HEK293 (cell line): ENCODE results near the gene ANKRD28.

Experiments
- CTCF ChIA-PET: fragments of 350-600 bp; formaldehyde crosslinking; extraction: SDS; loops from one replicate; lab custom pipeline; 2021; ENCODE audit warnings: antibody characterized with exemption; lab: Yijun Ruan, JAX
- POLR2A ChIA-PET: fragments of 300-600 bp; formaldehyde crosslinking; extraction: SDS; loops from one replicate; lab custom pipeline; 2020; ENCODE audit warnings: antibody characterized with exemption, inconsistent platforms; lab: Yijun Ruan, JAX
- H3K27ac ChIP-seq: fragments of 200-500 bp; sonication (Bioruptor generic); 2 replicates; pipeline ENCODE4 v1.5.1; 2014; ENCODE audit warnings: low read depth, low read length, control low read depth, inconsistent platforms; ENCODE audit errors: extremely low read depth
- H3K36me3 ChIP-seq, 2 experiments: fragments of 200-500 bp in 1 of 2; sonication (Bioruptor generic) in 1 of 2; 1 replicate in 1 of 2; 2 replicates in 1 of 2; pipeline ENCODE4 v1.5.1; 2014 to 2017; ENCODE audit warnings: inconsistent platforms in 2 of 2, low read length in 2 of 2; ENCODE audit not compliant: control insufficient read depth in 2 of 2, insufficient read depth in 1 of 2
- H3K4me1 ChIP-seq: fragments of 200-500 bp; sonication (Bioruptor generic); 2 replicates; pipeline ENCODE4 v1.5.1; 2014; ENCODE audit warnings: mild to moderate bottlenecking, low read length, inconsistent platforms; ENCODE audit not compliant: control insufficient read depth, insufficient read depth
- H3K4me3 ChIP-seq: 2 replicates; pipeline ENCODE4 v1.5.1; 2011; ENCODE audit warnings: low read depth, mild to moderate bottlenecking, control low read depth, low read length, moderate library complexity
- H3K9me3 ChIP-seq: fragments of 200-500 bp; sonication (Bioruptor generic); 2 replicates; pipeline ENCODE4 v1.5.1; 2014; ENCODE audit warnings: low read depth, low read length, inconsistent platforms; ENCODE audit not compliant: control insufficient read depth, insufficient read depth
- CTCF ChIP-seq: fragments of 450-650 bp; formaldehyde crosslinking; IDR thresholded peaks from 2 replicates; pipeline ENCODE4 v1.5.1; 2016; ENCODE audit warnings: missing biosample characterization, missing genetic modification characterization
- EGR2 ChIP-seq: fragments of 450-650 bp; formaldehyde crosslinking; IDR thresholded peaks from 2 replicates; pipeline ENCODE4 v1.5.1; 2016; ENCODE audit warnings: low read depth, missing biosample characterization, missing genetic modification characterization
- PRDM6 ChIP-seq: fragments of 450-650 bp; formaldehyde crosslinking; IDR thresholded peaks from 2 replicates; pipeline ENCODE4 v1.5.1; 2017; ENCODE audit warnings: missing biosample characterization, missing genetic modification characterization
- SP3 ChIP-seq: fragments of 450-650 bp; formaldehyde crosslinking; IDR thresholded peaks from 2 replicates; pipeline ENCODE4 v1.5.1; 2016; ENCODE audit warnings: missing biosample characterization, missing genetic modification characterization
- ZBTB17 ChIP-seq: fragments of 450-650 bp; formaldehyde crosslinking; IDR thresholded peaks from 2 replicates; pipeline ENCODE4 v1.5.1; 2016; ENCODE audit warnings: missing biosample characterization, missing genetic modification characterization
- ZBTB48 ChIP-seq: fragments of 450-650 bp; formaldehyde crosslinking; IDR thresholded peaks from 2 replicates; pipeline ENCODE4 v1.5.1; 2016; ENCODE audit warnings: missing biosample characterization, missing genetic modification characterization
- ZFP37 ChIP-seq: fragments of 450-650 bp; formaldehyde crosslinking; IDR thresholded peaks from 2 replicates; pipeline ENCODE4 v1.5.1; 2016; ENCODE audit warnings: missing biosample characterization, missing genetic modification characterization
- ZNF18 ChIP-seq: fragments of 450-650 bp; formaldehyde crosslinking; IDR thresholded peaks from 2 replicates; pipeline ENCODE4 v1.5.1; 2016; ENCODE audit warnings: missing biosample characterization, missing genetic modification characterization
- ZNF426 ChIP-seq: fragments of 450-650 bp; formaldehyde crosslinking; IDR thresholded peaks from 2 replicates; pipeline ENCODE4 v1.5.1; 2017; ENCODE audit warnings: missing biosample characterization, missing genetic modification characterization, mild to moderate bottlenecking, inconsistent platforms, moderate library complexity
- ZNF560 ChIP-seq: fragments of 450-650 bp; formaldehyde crosslinking; IDR thresholded peaks from 2 replicates; pipeline ENCODE4 v1.5.1; 2017; ENCODE audit warnings: missing biosample characterization, missing genetic modification characterization, borderline replicate concordance
- ZNF571 ChIP-seq: fragments of 450-650 bp; formaldehyde crosslinking; IDR thresholded peaks from 2 replicates; pipeline ENCODE4 v1.5.0; 2017; ENCODE audit warnings: missing biosample characterization, missing genetic modification characterization
- ZNF600 ChIP-seq: fragments of 450-650 bp; formaldehyde crosslinking; IDR thresholded peaks from 2 replicates; pipeline ENCODE4 v1.5.1; 2016; ENCODE audit warnings: missing biosample characterization, missing genetic modification characterization
- ZNF660 ChIP-seq: fragments of 450-650 bp; IDR thresholded peaks from 2 replicates; pipeline ENCODE4 v1.5.1; 2018; ENCODE audit warnings: missing biosample characterization, mild to moderate bottlenecking, missing genetic modification characterization
- ZNF707 ChIP-seq: fragments of 450-650 bp; formaldehyde crosslinking; IDR thresholded peaks from 2 replicates; pipeline ENCODE4 v1.5.1; 2016; ENCODE audit warnings: missing biosample characterization, missing genetic modification characterization
- ZNF747 ChIP-seq: fragments of 450-650 bp; formaldehyde crosslinking; IDR thresholded peaks from 2 replicates; pipeline ENCODE4 v1.5.1; 2016; ENCODE audit warnings: missing biosample characterization, missing genetic modification characterization
- ZSCAN16 ChIP-seq: fragments of 450-650 bp; formaldehyde crosslinking; IDR thresholded peaks from 2 replicates; pipeline ENCODE4 v1.5.1; 2016; ENCODE audit warnings: missing biosample characterization, missing genetic modification characterization
- TF ChIP-seq, protein P1 (sequence below): fragments of 450-650 bp; IDR thresholded peaks from 2 replicates; pipeline ENCODE4 v1.5.1; 2018; ENCODE audit warnings: missing biosample characterization, missing genetic modification characterization
- TF ChIP-seq, protein P2 (sequence below): fragments of 450-650 bp; formaldehyde crosslinking; IDR thresholded peaks from 2 replicates; pipeline ENCODE4 v1.5.1; 2017; ENCODE audit warnings: missing biosample characterization, missing genetic modification characterization
- TF ChIP-seq, protein P3 (sequence below): fragments of 450-650 bp; formaldehyde crosslinking; IDR thresholded peaks from 2 replicates; pipeline ENCODE4 v1.5.1; 2016; ENCODE audit warnings: missing biosample characterization, missing genetic modification characterization, low read depth

The ANKRD28 gene

GRCh38 chr3:15659254-15659975, 138.4 kb downstream of the ANKRD28 start (continued):
- TF ChIP-seq CTCF (no peak), ZNF560 (tag by site-specific recombination) (no peak), ZNF600 (tag by site-specific recombination) (no peak), PRDM6 (tag by site-specific recombination) (no peak), SP3 (tag by site-specific recombination) (no peak), ZNF707 (tag by site-specific recombination) (no peak), ZSCAN16 (no peak), EGR2 (tag by site-specific recombination) (0 out of 2 replicates have a peak, but pooled peaks have one; percentile 7)

DNA sequence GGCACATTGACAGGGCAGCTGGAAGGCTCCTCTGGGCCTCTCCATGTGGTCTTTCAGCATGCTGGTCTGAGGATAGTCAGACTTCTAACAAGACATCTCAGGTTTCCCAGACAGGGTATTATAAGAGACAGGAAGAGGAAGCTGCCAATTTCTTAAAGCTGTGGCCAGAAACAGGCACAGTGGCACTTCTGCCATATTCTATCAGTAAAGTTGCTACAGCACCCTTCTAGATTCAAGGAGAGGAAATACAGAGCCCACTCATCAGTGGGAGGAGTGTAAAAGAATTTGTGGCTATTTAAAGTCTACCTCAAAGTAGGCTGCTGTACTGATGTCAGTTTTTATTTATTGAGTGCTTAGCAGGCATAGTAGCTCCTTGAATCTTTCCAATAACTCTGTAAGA, 140.8 kb downstream of the ANKRD28 start:
- Histone ChIP-seq H3K36me3 (no peaks in the 10 kb centered on the region), H3K9me3 (no peaks in the 10 kb centered on the region), H3K27ac (no peak overlapping the region), H3K4me1 (no peaks in the 10 kb centered on the region), H3K4me3 (no peak overlapping the region)
- CTCF ChIA-PET: no interaction called here
- POLR2A ChIA-PET: no interaction called here
- TF ChIP-seq, protein P1, sequence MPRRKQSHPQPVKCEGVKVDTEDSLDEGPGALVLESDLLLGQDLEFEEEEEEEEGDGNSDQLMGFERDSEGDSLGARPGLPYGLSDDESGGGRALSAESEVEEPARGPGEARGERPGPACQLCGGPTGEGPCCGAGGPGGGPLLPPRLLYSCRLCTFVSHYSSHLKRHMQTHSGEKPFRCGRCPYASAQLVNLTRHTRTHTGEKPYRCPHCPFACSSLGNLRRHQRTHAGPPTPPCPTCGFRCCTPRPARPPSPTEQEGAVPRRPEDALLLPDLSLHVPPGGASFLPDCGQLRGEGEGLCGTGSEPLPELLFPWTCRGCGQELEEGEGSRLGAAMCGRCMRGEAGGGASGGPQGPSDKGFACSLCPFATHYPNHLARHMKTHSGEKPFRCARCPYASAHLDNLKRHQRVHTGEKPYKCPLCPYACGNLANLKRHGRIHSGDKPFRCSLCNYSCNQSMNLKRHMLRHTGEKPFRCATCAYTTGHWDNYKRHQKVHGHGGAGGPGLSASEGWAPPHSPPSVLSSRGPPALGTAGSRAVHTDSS (tag by site-specific recombination): no peak
- TF ChIP-seq ZNF660 (tag by site-specific recombination): no peak
- TF ChIP-seq, protein P2, sequence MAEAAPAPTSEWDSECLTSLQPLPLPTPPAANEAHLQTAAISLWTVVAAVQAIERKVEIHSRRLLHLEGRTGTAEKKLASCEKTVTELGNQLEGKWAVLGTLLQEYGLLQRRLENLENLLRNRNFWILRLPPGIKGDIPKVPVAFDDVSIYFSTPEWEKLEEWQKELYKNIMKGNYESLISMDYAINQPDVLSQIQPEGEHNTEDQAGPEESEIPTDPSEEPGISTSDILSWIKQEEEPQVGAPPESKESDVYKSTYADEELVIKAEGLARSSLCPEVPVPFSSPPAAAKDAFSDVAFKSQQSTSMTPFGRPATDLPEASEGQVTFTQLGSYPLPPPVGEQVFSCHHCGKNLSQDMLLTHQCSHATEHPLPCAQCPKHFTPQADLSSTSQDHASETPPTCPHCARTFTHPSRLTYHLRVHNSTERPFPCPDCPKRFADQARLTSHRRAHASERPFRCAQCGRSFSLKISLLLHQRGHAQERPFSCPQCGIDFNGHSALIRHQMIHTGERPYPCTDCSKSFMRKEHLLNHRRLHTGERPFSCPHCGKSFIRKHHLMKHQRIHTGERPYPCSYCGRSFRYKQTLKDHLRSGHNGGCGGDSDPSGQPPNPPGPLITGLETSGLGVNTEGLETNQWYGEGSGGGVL (tag by site-specific recombination): no peak
- TF ChIP-seq ZNF747 (tag by site-specific recombination): no peak
- TF ChIP-seq ZNF571 (tag by site-specific recombination): no peak
- no peak for TF ChIP-seq ZBTB48 (tag by site-specific recombination)
- TF ChIP-seq ZNF18 (tag by site-specific recombination): no peak
- TF ChIP-seq, protein P3, sequence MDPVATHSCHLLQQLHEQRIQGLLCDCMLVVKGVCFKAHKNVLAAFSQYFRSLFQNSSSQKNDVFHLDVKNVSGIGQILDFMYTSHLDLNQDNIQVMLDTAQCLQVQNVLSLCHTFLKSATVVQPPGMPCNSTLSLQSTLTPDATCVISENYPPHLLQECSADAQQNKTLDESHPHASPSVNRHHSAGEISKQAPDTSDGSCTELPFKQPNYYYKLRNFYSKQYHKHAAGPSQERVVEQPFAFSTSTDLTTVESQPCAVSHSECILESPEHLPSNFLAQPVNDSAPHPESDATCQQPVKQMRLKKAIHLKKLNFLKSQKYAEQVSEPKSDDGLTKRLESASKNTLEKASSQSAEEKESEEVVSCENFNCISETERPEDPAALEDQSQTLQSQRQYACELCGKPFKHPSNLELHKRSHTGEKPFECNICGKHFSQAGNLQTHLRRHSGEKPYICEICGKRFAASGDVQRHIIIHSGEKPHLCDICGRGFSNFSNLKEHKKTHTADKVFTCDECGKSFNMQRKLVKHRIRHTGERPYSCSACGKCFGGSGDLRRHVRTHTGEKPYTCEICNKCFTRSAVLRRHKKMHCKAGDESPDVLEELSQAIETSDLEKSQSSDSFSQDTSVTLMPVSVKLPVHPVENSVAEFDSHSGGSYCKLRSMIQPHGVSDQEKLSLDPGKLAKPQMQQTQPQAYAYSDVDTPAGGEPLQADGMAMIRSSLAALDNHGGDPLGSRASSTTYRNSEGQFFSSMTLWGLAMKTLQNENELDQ (tag by site-specific recombination): no peak
- no peak for TF ChIP-seq ZNF426 (tag by site-specific recombination)
- TF ChIP-seq ZFP37 (tag by site-specific recombination): no peak
- TF ChIP-seq ZBTB17 (tag by site-specific recombination): no peak
- TF ChIP-seq ZNF560 (tag by site-specific recombination): no peak
